H1 (cell line): ENCODE results near the gene SLC30A7. TPM values are rescaled to one million over a fixed set of nuclear protein-coding genes. Genes with fewer than 3 reads are reported as not detected.

ENCODE experiments used
- CTCF ChIA-PET: fragments of 300-600 bp; sonication (Branson Sonifier 250); formaldehyde crosslinking; loops from one replicate; lab custom pipeline; 2021; ENCODE audit not compliant: partially characterized antibody; lab: Charles Lee
- POLR2A ChIA-PET: fragments of 300-600 bp; sonication (Branson Sonifier 250); formaldehyde crosslinking; loops from one replicate; lab custom pipeline; 2021; ENCODE audit warnings: inconsistent platforms; ENCODE audit not compliant: partially characterized antibody; lab: Charles Lee
- DNase-seq, 2 experiments: peaks; one replicate each; pipeline versions ENCODE4 v3.0.0 to v3.0.0-alpha.2; 2010 to 2022; ENCODE audit warnings: low spot score in 2 of 2, low read depth in 1 of 2, mixed read lengths in 1 of 2
- FAIRE-seq: peaks from 2 replicates; lab custom pipeline; 2011; peaks lifted over from hg19 to GRCh38; lab: Jason Lieb, UNC
- H2AFZ ChIP-seq: 2 replicates; pipeline ENCODE4 v1.8.1; 2012; ENCODE audit warnings: low read length, inconsistent platforms
- H2AK5ac ChIP-seq: 2 replicates; pipeline ENCODE4 v1.6.1; 2013; ENCODE audit warnings: low read depth, low read length
- H2BK120ac ChIP-seq: replicated peaks from 2 replicates; pipeline ENCODE3; 2013; ENCODE audit warnings: low read depth, low read length, inconsistent platforms
- H2BK12ac ChIP-seq: 2 replicates; pipeline ENCODE4 v1.6.1; 2013; ENCODE audit warnings: low read depth, low read length
- H2BK15ac ChIP-seq: 2 replicates; pipeline ENCODE4 v1.6.1; 2013; ENCODE audit warnings: low read length
- H2BK20ac ChIP-seq: 2 replicates; pipeline ENCODE4 v1.6.1; 2013; ENCODE audit warnings: low read length
- H2BK5ac ChIP-seq: 2 replicates; pipeline ENCODE4 v1.6.1; 2013; ENCODE audit warnings: low read depth, low read length
- H3K14ac ChIP-seq: 2 replicates; pipeline ENCODE4 v1.6.1; 2013; ENCODE audit warnings: inconsistent platforms; ENCODE audit not compliant: insufficient read length
- H3K18ac ChIP-seq: 2 replicates; pipeline ENCODE4 v1.6.1; 2013; ENCODE audit warnings: low read length; ENCODE audit errors: extremely low read depth
- H3K23ac ChIP-seq: 2 replicates; pipeline ENCODE4 v1.6.1; 2013; ENCODE audit warnings: inconsistent platforms; ENCODE audit not compliant: insufficient read length
- H3K23me2 ChIP-seq: 2 replicates; pipeline ENCODE4 v1.6.1; 2013; ENCODE audit warnings: low read depth, low read length
- H3K27ac ChIP-seq: 2 replicates; pipeline ENCODE4 v1.6.1; 2011; ENCODE audit warnings: low read depth, low read length, inconsistent platforms
- H3K27me3 ChIP-seq, 4 experiments: replicated peaks in 1 of 4; 1 replicate in 1 of 4; 2 replicates in 3 of 4; pipeline versions ENCODE4 v1.6.1 to v1.8.1; 2011 to 2013; ENCODE audit warnings: low read length in 3 of 4, mild to moderate bottlenecking in 3 of 4, inconsistent platforms in 2 of 4, mixed read lengths in 2 of 4, moderate library complexity in 1 of 4; ENCODE audit not compliant: control insufficient read depth in 3 of 4, insufficient read depth in 3 of 4; ENCODE audit errors: extremely low read depth in 1 of 4
- H3K36me3 ChIP-seq, 4 experiments: 2 replicates each; pipeline versions ENCODE4 v1.6.1 to v1.8.1; 2011 to 2013; ENCODE audit warnings: mild to moderate bottlenecking in 4 of 4, low read length in 3 of 4, moderate library complexity in 2 of 4, control low read depth in 1 of 4, inconsistent platforms in 1 of 4; ENCODE audit not compliant: insufficient read depth in 4 of 4, control insufficient read depth in 2 of 4
- H3K4ac ChIP-seq: replicated peaks from 2 replicates; pipeline ENCODE3; 2013; ENCODE audit warnings: low read length, low read depth, mixed read lengths, inconsistent platforms; ENCODE audit not compliant: insufficient read length
- H3K4me1 ChIP-seq, 4 experiments: replicated peaks in 1 of 4; 1 replicate in 1 of 4; 2 replicates in 3 of 4; pipeline versions ENCODE4 v1.6.1 to v1.8.1; 2011 to 2013; ENCODE audit warnings: low read length in 3 of 4, inconsistent platforms in 2 of 4, mixed read lengths in 1 of 4; ENCODE audit not compliant: insufficient read depth in 4 of 4, control insufficient read depth in 3 of 4
- H3K4me2 ChIP-seq, 2 experiments: 2 replicates each; pipeline versions ENCODE4 v1.6.1 to v1.8.1; 2011 to 2013; ENCODE audit warnings: low read depth in 2 of 2, low read length in 2 of 2, control low read depth in 1 of 2, inconsistent platforms in 1 of 2, mild to moderate bottlenecking in 1 of 2; ENCODE audit not compliant: insufficient read depth in 1 of 2
- H3K4me3 ChIP-seq, 4 experiments: fragments of 200-600, 300-600 bp in 1 of 4; sonication (generic), shearing (Covaris generic), sonication (Bioruptor Twin) in 1 of 4; 2 replicates each; pipeline versions ENCODE4 v1.5.1 to v1.8.1; 2011 to 2016; ENCODE audit warnings: low read length in 4 of 4, low read depth in 3 of 4, control low read depth in 2 of 4, inconsistent platforms in 2 of 4, mild to moderate bottlenecking in 2 of 4, mixed read lengths in 1 of 4, moderate library complexity in 1 of 4; ENCODE audit not compliant: insufficient read depth in 2 of 4; ENCODE audit errors: extremely low read depth in 1 of 4
- H3K56ac ChIP-seq: replicated peaks from 2 replicates; pipeline ENCODE3; 2013; ENCODE audit warnings: low read depth, mild to moderate bottlenecking, mixed read lengths, low read length, inconsistent platforms; ENCODE audit not compliant: insufficient read length
- H3K79me1 ChIP-seq: 2 replicates; pipeline ENCODE4 v1.6.1; 2013; ENCODE audit warnings: low read depth, low read length, control low read depth
- H3K79me2 ChIP-seq, 2 experiments: 2 replicates each; pipeline versions ENCODE4 v1.6.1 to v1.8.1; 2012 to 2013; ENCODE audit warnings: low read length in 2 of 2, mild to moderate bottlenecking in 2 of 2, inconsistent platforms in 1 of 2; ENCODE audit not compliant: insufficient read depth in 2 of 2, control insufficient read depth in 1 of 2
- H3K9ac ChIP-seq, 4 experiments: replicated peaks in 1 of 4; 1 replicate in 1 of 4; 2 replicates in 3 of 4; pipeline versions ENCODE4 v1.6.1 to v1.8.1; 2011 to 2013; ENCODE audit warnings: low read depth in 3 of 4, low read length in 3 of 4, control low read depth in 2 of 4, mild to moderate bottlenecking in 2 of 4, moderate library complexity in 2 of 4, inconsistent platforms in 1 of 4; ENCODE audit errors: extremely low read depth in 1 of 4
- H3K9me3 ChIP-seq, 2 experiments: 2 replicates each; pipeline versions ENCODE4 v1.6.1 to v1.8.1; 2012 to 2013; ENCODE audit warnings: mild to moderate bottlenecking in 2 of 2, moderate library complexity in 2 of 2, control low read depth in 1 of 2, inconsistent platforms in 1 of 2, low read depth in 1 of 2, low read length in 1 of 2, mixed read lengths in 1 of 2; ENCODE audit not compliant: insufficient read depth in 2 of 2
- H4K20me1 ChIP-seq, 2 experiments: replicated peaks in 1 of 2; 2 replicates each; pipeline versions ENCODE3 to v1.8.1; 2011 to 2013; ENCODE audit warnings: inconsistent platforms in 2 of 2, low read length in 2 of 2, mild to moderate bottlenecking in 1 of 2; ENCODE audit not compliant: insufficient read depth in 2 of 2, control insufficient read depth in 1 of 2
- H4K5ac ChIP-seq: 2 replicates; pipeline ENCODE4 v1.6.1; 2013; ENCODE audit warnings: low read length, low read depth, mixed read lengths, inconsistent platforms; ENCODE audit not compliant: insufficient read length
- H4K8ac ChIP-seq: 2 replicates; pipeline ENCODE4 v1.8.0; 2013; ENCODE audit warnings: mild to moderate bottlenecking, moderate library complexity, low read length, inconsistent platforms; ENCODE audit not compliant: insufficient read depth; ENCODE audit errors: extremely low read depth
- H4K91ac ChIP-seq: replicated peaks from 2 replicates; pipeline ENCODE3; 2013; ENCODE audit warnings: low read length, mixed read lengths, inconsistent platforms; ENCODE audit not compliant: insufficient read length
- ASH2L ChIP-seq: fragments of 200-600, 300-600 bp; sonication (generic); IDR thresholded peaks from one replicate; pipeline ENCODE4 v1.7.1; 2017; ENCODE audit warnings: low read length
- ATF3 ChIP-seq: IDR thresholded peaks from 2 replicates; pipeline ENCODE4 v1.6.1; 2011; ENCODE audit warnings: low read depth, mild to moderate bottlenecking, low read length; ENCODE audit not compliant: insufficient read depth
- BACH1 ChIP-seq: IDR thresholded peaks from 2 replicates; pipeline ENCODE4 v1.6.1; 2012; ENCODE audit warnings: low read length, improper control_type of control experiment
- BCL11A ChIP-seq, 2 experiments: IDR thresholded peaks; one replicate each; pipeline ENCODE4 v1.6.1; 2011; ENCODE audit warnings: low read depth in 2 of 2, low read length in 2 of 2, mild to moderate bottlenecking in 2 of 2
- CBX8 ChIP-seq: fragments of 300-800, 300-1000 bp; sonication (generic); IDR thresholded peaks from 2 replicates; pipeline ENCODE4 v1.7.1; 2016; ENCODE audit warnings: low read depth, low read length, borderline replicate concordance
- KDM1A ChIP-seq: fragments of 200-600, 300-600 bp; sonication (generic); IDR thresholded peaks from 2 replicates; pipeline ENCODE4 v1.7.1; 2016; ENCODE audit warnings: mild to moderate bottlenecking, low read length, borderline replicate concordance
- POU5F1 ChIP-seq: IDR thresholded peaks from 2 replicates; pipeline ENCODE4 v1.6.1; 2011; ENCODE audit warnings: low read depth, mild to moderate bottlenecking, low read length, moderate library complexity
- RXRA ChIP-seq: IDR thresholded peaks from 2 replicates; pipeline ENCODE4 v1.6.1; 2011; ENCODE audit warnings: low read depth, mild to moderate bottlenecking, low read length, moderate library complexity; ENCODE audit not compliant: insufficient read depth
- SP1 ChIP-seq: IDR thresholded peaks from 2 replicates; pipeline ENCODE4 v1.6.1; 2011; ENCODE audit warnings: low read depth, low read length
- SP2 ChIP-seq: IDR thresholded peaks from 2 replicates; pipeline ENCODE4 v1.6.1; 2012; ENCODE audit warnings: mild to moderate bottlenecking, low read length, inconsistent platforms
- SRF ChIP-seq: IDR thresholded peaks from 2 replicates; pipeline ENCODE4 v1.6.1; 2011; ENCODE audit warnings: mild to moderate bottlenecking, low read depth, low read length, moderate library complexity
- SUZ12 ChIP-seq: fragments of 200-600 bp; sonication (generic); IDR thresholded peaks from 2 replicates; pipeline ENCODE4 v1.6.1; 2012; ENCODE audit warnings: mild to moderate bottlenecking, inconsistent platforms, low read length, moderate library complexity, mixed read lengths
- TAF1 ChIP-seq: IDR thresholded peaks from 2 replicates; pipeline ENCODE4 v1.6.1; 2011; ENCODE audit warnings: mild to moderate bottlenecking, low read depth, low read length
- TCF12 ChIP-seq: IDR thresholded peaks from 2 replicates; pipeline ENCODE4 v1.6.1; 2011; ENCODE audit warnings: low read depth, mild to moderate bottlenecking, low read length
- YY1 ChIP-seq: IDR thresholded peaks from 2 replicates; pipeline ENCODE4 v1.6.1; 2011; ENCODE audit warnings: low read depth, mild to moderate bottlenecking, low read length
- WGBS, 2 experiments: shearing (Covaris generic) in 1 of 2; methylation state at CpG; one replicate each; pipeline versions ENCODE4 v1.1.6 to v1.1.7; 2013 to 2015; ENCODE audit warnings: low lambda C conversion rate in 2 of 2, mixed read lengths in 2 of 2, inconsistent platforms in 1 of 2, low coverage in 1 of 2, missing lambda C conversion rate in 1 of 2; ENCODE audit not compliant: insufficient replicate concordance in 2 of 2, insufficient coverage in 1 of 2, insufficient read length in 1 of 2; ENCODE audit errors: extremely low coverage in 1 of 2, missing lambda C conversion rate in 1 of 2; 5-methylcytosine and 5-hydroxymethylcytosine counted together
- polyA plus RNA-seq, 7 experiments: library from polyadenylated mRNA; depleted of rRNA in 3 of 7; stranded (reverse) in 5 of 7; unstranded in 2 of 7; fragments of >200 nt in 5 of 7; fragments of 200-250 nt in 2 of 7; gene quantifications; 1 replicate in 5 of 7; 2 replicates in 1 of 7; 4 replicates in 1 of 7; pipeline versions ENCODE4 v1.2.1 to v1.2.3, GENCODE V29; 2011 to 2013; ENCODE audit warnings: missing spikeins in 2 of 7, mixed read lengths in 2 of 7
- total RNA-seq: library from RNA; stranded (reverse); fragmentation: NEBNext Ultra II Directional; extraction: Animal tissue kit (Norgen Biotek cat#: 25700); gene quantifications from 2 replicates; pipeline ENCODE4 v1.2.1, GENCODE V29; 2021

SLC30A7 gene
- total and polyA plus RNA-seq, 2 of the 8 experiments (the other 6 are each of a cell fraction or from before 2014, with no cell fraction given), result 5.5 to 22.1 TPM

GRCh38 chr1:100907887-100908286 lies 12.0 kb downstream of the SLC30A7 start:
- Histone ChIP-seq H3K27me3 (no peaks in the 10 kb centered on the region), H2BK5ac (no peak overlapping the region), H4K8ac (no peak overlapping the region), H2AK5ac (no peak overlapping the region), H3K23me2 (no peaks in the 10 kb centered on the region), H3K36me3 (peaks cover 3 to 49% (median 19%) of the 10 kb centered on the region in 4 experiments; a peak in 7 of 8 replicates), H3K79me1 (no peaks in the 10 kb centered on the region), H4K5ac (no peak overlapping the region), H2BK20ac (no peak overlapping the region), H3K56ac (no peak overlapping the region), H3K4me1 (no peaks in the 10 kb centered on the region), H3K27ac (no peak overlapping the region), H3K4ac (no peak overlapping the region), H3K9me3 (no peaks in the 10 kb centered on the region), H3K18ac (no peak overlapping the region), H3K4me3 (no peak overlapping the region), H2BK120ac (no peak overlapping the region), H3K9ac (peak overlapping the region in 1 of 4 experiments; percentile 49; a peak in 1 of 7 replicates), H3K23ac (no peak overlapping the region), H3K4me2 (no peak overlapping the region), H4K91ac (no peak overlapping the region), H4K20me1 (peaks cover 0 to 2% of the 10 kb centered on the region in 2 experiments), H2BK15ac (no peak overlapping the region), H3K14ac (no peak overlapping the region), H2BK12ac (no peak overlapping the region), H3K79me2 (peaks cover 0 to 15% of the 10 kb centered on the region in 2 experiments; a peak in 3 of 4 replicates), H2AFZ (no peak overlapping the region)
- DNase-seq, result no peak
- ChIA-PET POLR2A (interaction anchor here (2.8 kb wide), 1 partner anchor 12 kb away, joined by 13 read pairs; the partner anchor contains the start of genes EXTL2 and SLC30A7), CTCF (interaction anchor here (1.2 kb wide), 1 partner anchor 365 kb away, joined by 3 read pairs; no protein-coding TSS in a partner anchor)
- FAIRE-seq, result no peak
- 85% methylated on average over 1 of the region's 1 CpG; no CpG with 5 or more reads in 1 of the 2 experiments for WGBS, 2 experiments
- TF ChIP-seq BCL11A (IDR thresholded peaks at IDR 0.05; ENCODE audit: low read depth in 2 of 2, low read length in 2 of 2) (no peak), KDM1A (no peak), CBX8 (no peak), ASH2L (no peak), POU5F1 (no peak), ATF3 (no peak), TAF1 (no peak), YY1 (no peak), BACH1 (no peak), SP1 (no peak), SUZ12 (no peak), TCF12 (no peak), RXRA (no peak), SRF (no peak), SP2 (no peak)
